Astrocyte (in vitro differentiated cells and primary cell): ENCODE results near the gene KATNB1.

Source experiments
- CTCF ChIP-seq: IDR thresholded peaks from 2 replicates; pipeline ENCODE4 v1.5.1; 2011; ENCODE audit warnings: low read depth, mild to moderate bottlenecking, inconsistent platforms, low read length, moderate library complexity; ENCODE audit not compliant: insufficient read depth
- EZH2 ChIP-seq: IDR thresholded peaks from 2 replicates; pipeline ENCODE4 v1.6.1; 2012; ENCODE audit warnings: mild to moderate bottlenecking, low read length, inconsistent platforms; ENCODE audit not compliant: insufficient read depth

GRCh38 chr16:57751539-57752202, 16.1 kb downstream of the KATNB1 start:
- TF ChIP-seq CTCF (no peak), EZH2 (no peak)
